NCI-H2196 treated with DMSO at 0.1 percent for 48 hours (cell line): ENCODE measurements around the gene ADRM1.

Experiments
- DNase-seq: peaks from one replicate; lab custom pipeline; 2025; ENCODE audit not compliant: unreplicated experiment; lab: John Stamatoyannopoulos, UW

ADRM1 gene

DNA sequence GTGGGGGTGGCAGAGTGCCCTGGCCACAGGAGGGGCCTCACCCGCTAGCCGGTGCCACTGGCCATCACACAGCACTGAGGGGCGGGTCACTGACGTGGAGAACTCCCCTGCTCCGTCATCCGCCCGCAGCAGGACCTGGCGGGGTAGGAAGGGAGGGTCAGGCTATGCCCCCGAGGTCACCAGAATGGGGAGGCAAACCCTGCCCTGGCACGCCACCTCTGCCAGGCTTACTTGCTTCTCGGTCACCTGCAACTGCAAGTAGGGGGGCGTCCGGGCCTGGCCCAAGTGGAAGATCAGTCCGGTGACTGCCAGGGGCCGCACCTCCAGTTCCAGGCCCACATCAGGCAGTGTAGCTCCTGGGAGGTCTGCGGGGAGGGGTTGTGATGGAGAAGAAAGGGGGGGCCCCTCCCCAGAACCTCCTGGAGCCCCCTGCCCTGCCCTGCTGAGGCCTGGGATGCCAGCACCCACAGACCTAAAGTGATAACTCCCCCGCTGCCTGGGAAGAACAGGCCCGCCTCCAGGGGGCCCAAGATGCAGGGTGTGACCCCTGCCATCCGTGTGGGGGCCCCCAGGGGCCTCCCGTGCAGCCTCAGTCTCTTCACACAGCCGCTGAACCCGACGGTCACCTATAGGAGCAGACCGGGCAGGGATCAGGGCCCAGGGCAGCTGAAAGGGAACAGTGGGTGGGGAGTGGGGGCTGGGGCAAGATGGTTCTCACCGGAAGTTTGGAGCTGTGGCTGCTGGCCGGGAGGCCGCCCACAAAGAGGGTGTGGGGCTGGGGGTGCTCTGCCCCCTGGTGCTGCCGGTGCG, 7.4 kb downstream of the ADRM1 start:
- no peak for DNase-seq

DNA sequence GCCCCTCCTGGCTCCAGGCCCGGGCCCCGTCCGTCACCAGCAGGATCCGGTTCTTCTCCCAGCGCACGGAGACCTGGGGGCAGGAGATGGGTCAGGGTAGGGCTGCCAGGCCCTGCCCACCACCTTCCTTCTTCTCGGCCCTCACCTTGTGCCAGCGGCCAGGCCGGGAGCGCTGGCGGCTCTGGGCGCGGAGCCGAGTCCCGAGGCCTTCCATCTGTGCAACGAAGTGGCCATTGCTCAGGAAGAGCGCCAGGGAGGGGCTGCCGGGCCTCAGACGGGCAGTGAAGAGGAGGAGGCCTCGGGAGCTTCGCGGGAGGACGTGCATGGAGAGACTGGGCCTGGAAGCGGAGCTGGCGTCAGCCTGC, 7.9 kb downstream of the ADRM1 start:
- DNase-seq = no peak

DNA sequence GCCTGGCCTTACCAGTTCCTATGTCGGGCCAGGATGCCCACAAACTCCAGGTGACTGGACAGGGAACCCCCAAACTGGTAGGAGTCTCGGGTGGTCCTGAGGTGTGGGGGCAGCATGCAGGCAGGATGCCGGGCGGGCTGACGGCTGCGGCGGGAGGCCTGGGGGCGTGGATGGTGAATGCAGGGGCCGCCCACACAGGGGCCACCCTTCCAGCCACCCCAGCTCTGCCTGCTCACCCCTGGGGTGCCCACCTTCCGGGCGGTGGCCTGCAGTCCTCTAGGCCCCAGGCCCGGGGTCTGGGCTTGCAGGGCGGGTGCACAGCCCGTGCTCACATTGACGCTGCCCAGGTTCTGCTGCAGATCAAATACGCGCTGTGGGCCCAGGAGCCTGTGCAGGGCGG, 8.4 kb downstream of the ADRM1 start:
- DNase-seq = no peak

DNA sequence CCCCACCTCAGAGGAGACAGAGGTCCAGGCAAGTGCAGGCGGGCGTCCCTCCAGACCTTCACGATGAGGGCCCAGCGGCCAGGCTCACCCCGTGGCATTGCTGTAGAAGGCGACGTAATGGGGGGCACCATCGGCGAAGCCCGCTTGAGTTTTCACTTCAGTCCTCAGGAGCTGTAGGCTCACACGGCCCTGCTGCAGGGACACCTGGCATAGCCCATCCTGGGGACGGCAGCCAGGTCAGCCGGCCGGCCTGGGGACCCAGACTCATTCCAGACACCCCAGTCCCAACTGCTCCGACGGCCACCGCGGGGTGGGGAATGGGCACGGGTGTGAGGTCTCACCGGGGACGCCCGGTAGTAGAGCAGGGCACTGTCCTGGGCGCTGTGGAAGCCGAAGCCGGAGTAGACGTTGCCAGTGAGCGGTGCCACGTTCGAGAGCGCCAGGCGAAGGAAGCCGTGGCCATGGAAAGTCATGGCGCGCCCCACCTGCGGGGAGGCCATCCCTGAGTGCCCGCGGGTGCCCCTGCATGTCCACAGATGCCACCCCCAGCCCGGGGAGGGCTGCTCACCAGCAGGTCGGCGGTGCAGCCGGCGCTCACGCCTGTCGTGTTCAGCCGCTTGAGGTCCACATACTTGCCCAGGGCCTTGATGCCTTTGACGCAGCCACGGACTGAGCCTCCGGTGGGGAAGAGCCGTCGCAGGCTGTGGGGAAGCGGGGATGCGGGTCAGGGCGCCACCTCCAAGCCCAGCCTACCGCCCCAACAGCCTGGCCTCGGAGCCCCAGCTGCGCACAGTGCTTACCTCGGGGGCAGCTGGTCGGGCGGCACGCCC, 9.2 kb downstream of the ADRM1 start:
- no peak for DNase-seq

DNA sequence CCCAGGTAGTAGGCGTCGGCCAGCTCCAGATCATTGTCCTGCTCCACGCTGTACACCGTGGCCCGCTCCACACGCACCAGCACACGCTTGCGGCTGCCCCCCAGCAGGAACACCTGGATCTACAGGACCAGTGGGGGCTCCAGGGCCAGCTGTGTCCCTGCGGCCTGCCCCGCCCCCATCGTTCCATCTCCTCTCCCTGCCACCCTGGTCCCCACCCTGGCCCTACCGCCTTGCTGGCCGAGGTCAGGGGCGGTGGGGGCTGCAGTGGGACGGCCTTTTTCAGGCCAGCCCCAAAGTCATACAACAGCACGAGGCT, 9.8 kb downstream of the ADRM1 start:
- DNase-seq = no peak

DNA sequence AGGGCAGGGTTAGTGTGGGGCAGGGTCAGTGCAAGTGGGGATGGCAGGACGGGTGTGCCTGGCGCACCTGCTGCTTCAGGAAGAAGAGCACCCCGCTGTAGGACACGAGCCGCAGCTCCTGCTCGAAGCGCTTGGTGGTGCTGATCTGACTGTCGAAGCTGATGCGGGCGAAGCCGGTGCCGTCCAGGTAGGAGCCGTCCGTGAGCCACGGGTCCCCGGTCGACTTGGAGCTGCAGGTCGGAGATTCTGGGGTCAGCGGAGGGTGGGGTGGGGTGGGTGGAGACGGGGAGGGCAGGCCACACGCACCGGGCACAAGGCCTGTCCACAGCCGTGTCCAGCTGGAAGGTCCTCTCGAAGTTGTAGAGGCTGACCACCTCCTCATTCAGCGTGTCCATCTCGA, 10.2 kb downstream of the ADRM1 start:
- no peak for DNase-seq

DNA sequence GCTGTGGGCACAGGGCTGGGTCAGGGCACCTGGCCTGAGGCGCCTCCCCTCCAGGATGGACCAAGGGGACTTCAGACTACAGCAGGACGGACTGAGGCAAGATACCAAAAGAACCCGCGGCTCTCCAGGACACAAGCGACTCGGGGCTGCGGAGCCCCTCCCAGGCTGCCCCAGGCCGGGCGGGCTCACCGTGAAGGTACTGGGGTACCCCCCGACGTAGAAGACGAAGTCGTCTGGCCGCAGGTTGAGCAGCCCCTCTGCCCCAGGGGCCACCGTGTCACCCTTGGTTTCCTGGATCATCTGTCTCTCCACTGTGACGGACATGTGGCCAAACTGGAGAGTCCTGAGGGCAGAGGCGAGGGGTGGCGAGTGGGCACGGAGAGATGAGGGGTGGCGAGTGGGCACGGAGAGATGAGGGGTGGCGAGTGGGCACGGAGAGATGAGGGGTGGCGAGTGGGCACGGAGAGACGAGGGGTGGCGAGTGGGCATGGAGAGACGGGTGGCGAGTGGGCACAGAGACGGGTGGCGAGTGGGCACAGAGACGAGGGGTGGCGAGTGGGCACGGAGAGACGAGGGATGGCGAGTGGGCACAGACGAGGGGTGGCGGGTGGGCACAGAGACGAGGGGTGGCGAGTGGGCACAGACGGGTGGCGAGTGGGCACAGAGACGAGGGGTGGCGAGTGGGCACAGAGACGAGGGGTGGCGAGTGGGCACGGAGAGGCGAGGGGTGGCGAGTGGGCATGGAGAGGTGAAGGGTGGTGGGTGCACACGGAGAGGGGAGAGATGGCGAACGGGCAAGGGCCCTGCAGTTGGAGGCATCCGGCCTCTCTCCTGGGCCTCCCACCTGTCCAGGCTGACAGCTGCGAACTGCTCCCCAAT, 10.9 kb downstream of the ADRM1 start:
- no peak for DNase-seq

DNA sequence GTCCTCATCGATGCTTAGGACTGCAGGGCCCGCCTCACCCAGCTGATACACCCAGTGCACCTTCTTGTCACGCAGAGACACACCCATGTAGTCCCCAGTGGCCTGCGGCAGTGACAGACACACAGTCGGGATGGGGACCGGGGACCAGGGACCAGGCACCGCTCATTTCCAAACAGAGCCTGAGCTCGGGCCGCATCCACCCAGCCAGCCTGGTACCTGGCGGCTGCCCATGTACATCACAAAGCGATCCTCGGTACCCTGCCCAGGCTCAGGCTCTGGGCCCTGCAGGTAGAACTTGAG, 11.5 kb downstream of the ADRM1 start:
- no peak for DNase-seq

DNA sequence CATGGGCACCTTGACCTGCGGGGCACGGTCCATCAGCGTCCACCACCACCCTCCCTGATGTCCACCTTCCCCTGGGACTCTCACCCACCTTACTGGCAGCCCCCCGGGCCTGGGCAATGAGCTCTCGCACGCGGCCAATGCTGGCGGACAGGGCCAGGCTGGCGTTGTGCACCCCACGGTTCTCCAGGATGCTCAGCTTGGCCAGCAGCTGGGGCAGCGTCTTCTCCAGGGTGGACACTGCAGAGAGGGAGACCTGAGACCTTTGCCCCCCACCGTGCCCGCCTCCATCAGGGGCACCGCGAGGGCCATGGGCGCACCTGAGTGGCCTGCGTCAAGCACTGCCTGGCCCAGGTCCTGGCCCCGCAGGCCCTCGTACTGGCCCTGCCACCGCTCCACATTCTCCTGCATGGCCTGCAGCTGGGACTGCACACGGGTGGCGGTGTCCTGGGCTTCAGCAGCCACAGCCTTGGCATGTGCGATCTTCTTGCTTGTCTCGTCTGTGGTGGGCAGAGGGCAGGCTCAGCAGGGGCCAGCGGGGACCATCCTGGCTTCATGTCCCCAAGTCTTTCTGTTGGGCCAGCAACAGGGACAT, 12.0 kb downstream of the ADRM1 start:
- no peak for DNase-seq

DNA sequence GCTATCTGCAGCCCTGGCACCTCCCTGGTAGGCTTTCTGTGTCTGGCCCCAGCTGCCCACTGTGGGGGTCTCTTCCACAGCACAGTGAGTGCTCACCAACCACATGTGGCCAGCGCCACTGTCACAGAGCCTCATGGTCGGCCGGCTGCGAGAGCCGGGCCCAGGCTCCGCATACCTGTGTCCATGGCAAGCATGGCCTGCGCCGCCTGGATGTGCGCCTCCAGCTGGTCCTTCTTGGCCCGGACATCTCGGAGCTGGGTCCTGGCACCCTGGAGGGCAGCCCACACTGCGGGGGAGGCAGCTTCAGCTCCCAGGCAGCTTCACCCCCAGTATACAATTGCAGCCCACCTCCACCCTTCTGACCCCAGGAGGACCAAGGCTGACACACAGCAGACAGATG, 13.0 kb downstream of the ADRM1 start:
- DNase-seq = no peak

DNA sequence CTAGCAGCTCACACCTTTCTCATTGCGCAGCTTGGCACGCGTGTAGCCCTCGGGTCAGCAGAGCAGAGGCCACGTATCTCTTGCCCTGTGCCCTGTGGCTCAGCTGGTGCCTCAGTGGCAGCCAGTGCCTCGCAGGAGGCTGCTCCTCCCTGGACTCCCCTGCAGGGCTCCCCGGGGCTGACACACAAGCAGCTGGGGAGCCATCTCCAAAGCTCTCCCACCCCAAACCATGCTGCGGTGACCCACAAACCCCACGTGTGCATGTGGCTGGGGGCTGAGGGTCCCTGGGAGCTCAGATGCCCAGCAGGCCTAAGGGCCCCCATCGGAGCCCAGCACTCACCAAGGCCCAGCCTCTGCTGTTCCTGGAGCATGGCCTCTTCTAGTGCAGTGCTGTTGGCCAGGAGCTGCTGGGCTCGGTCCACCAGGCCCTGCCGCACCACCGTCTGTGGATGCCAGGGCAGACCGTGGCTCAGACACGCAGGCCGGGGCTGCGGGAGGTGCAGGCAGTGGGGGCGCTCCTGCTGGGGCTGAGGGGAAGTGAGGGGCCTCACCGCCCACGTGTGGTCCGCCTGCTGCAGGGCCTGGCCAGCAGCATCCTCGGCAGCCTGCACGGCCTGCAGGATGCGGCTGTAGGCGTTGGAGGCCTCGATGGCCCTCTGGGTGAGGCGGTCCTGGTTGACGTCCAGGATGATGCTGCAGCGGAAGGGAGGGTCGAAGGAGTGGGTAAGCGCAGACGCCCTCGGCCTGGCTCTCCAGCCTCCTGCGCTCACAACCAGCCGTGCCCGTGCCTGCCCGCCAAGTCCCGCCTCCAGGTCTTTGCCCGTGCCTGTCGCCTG, 13.8 kb downstream of the ADRM1 start:
- DNase-seq = no peak

DNA sequence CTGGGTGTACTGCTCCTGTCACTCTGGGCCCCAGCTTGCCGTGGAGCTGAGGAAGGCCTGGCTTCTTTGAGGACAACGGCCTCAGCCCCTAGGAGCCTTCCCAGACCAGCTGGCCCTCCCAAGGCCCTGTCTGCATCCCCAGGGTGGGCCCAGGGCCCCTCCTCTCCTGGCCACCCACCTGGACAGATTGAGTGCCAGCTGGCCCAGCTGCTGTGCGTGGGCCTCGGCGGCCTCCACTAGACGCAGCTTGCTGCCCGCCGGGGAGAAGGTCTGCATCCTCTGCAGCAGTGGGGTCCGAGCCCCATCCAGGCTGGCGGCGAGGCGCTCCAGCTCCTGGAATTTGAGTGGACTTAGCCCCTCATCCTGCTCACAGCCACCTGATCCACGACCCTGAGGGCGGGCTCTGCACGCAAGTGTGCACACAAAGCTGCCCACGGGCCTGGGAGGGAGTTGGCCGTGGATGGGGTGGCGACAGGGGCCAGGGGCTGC, 14.4 kb downstream of the ADRM1 start:
- DNase-seq = no peak

DNA sequence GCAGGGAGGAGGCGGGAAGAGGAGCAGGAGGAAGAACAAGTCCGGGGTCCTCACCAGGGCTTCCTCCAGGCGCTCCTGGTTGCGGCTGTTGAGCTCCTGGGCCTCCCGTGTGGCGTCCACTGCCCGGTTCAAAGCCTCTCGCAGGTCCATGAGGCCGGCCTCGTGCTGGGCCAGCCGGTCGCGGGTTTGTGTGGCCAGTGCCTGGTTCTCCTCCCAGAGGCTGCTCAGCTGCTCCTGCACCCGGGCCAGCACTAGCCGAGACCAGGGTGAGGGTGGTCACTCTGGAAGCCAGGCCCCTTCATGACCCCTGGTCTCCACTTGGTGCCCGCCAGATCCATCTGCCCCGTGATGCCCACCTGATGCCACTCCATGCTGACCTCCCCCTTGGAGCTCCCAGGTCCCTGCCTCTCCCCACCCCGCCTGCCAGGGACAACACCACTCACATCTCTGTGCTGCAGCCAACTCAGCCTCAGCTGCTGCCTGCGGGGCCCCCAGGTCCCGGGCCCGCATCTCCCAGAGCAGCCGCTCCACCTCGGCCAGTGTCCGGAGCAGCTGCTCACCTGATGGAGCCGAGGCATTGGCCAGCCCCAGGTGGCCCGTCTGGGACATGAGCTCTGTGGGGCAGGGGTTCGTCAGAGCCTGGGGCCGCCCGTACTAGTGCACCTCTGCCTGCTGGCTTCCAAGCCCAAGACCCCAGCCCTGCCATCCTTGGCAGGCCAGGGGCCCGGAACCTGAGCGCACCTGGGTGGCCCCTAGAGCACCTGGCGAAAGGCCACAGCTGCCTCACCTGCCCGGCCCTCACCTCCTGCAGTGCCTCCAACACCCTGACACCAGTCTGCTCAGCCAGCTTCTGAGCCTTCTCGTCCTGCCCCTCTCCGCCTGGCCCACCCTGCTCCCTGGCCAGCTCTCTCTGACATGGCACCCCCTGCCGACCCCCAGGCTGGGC, 15.9 kb downstream of the ADRM1 start:
- no peak for DNase-seq

DNA sequence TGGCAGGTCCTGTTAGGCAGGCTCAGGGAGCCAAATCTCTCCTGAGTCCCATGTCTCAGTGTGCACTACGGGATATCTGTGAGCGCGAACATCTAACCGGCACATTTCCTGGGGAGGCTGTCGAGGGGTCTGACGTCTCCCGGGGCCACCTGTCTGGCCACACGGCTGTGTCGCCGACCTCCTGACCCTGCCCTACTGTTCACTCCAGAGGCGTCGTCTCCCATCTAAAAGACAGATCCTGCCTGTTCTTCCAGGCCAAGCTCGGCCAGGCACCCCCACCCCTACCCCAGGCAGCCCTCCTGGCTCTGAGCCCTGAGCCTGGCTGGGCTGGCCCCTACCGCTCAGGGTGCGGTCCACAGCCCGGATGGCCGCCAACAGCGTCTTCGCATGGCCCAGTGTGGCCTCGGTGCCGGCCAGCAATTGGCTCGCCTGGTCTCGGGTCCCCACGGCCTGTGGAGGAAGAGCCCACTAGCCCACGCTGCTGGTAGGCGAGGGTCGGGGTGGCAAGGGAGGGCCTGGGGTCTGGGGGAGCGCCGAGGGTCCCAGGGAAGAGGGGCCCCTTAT, 16.6 kb downstream of the ADRM1 start:
- no peak for DNase-seq

DNA sequence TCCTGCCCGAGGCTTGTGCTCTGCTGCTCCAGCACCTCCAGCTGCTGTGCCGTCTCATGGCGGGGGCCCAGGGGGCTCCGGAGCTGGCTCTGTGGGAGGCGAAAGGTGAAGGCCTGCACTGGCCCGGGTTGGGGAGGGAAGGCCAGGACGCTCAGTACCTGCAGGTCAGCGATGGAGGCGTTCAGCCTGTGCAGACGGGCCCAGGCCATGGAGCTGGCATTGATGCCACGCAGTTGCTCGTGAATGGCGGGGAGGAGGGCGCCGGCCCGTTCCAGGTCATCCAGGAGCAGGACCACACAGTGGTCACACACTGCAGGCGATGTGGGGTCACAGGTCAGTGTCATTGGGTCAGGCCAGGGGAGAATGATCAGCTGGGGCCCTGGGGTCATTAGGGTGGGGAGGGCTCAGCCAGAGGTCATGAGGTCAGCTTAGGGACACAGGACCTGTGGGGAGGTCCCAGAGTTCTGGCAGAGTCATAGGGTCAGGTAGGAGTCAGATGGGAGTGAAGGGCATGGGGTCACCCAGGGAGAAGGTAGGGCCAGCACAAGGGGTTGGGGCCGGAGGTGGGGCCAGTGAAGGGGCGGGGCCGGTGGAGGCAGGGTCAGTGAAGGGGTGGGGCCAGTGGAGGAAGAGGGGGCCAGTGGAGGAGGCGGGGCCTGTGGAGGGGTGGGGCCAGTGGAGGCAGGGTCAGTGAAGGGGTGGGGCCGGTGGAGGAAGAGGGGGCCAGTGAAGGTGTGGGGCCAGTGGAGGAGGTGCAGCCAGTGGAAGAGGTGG, 18.0 kb downstream of the ADRM1 start:
- no peak for DNase-seq

DNA sequence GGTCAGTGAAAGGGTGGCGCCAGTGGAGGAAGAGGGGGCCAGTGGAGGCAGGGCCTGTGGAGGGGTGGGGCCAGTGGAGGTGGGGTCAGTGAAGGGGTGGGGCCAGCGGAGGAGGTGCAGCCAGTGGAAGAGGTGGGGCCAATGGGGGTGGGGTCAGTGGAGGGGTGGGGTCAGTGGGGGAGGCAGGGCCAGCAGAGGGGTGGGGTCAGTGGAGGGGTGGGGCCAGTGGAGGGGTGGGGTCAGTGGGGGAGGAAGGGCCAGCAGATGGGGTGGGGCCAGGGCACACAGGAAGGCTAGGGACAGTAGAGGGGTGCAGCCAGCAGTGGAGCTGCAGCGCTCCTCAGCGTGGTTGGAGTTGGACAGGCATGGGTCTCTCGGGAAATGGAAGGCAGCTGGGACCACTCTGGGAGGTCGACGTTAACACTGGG, 18.7 kb downstream of the ADRM1 start:
- DNase-seq = no peak

DNA sequence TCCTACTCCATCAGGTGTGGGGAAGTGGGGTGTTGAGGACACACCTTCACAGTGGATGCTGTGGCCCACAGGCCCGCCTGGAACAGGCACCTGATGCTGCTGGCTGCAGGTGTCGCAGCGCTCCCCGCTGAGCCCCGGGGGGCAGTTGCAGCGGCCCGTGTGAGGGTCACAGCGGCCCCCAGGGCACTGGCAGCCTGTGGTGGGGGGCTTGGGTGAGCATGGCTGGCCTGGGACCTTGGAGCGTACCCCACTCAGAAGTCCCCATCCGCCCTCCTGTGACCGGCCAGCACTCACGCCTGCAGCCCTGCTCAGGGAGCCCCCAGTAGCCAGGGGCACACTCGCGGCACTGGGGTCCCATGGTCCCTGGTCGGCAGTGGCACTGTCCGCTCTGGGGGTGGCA, 19.2 kb downstream of the ADRM1 start:
- no peak for DNase-seq

DNA sequence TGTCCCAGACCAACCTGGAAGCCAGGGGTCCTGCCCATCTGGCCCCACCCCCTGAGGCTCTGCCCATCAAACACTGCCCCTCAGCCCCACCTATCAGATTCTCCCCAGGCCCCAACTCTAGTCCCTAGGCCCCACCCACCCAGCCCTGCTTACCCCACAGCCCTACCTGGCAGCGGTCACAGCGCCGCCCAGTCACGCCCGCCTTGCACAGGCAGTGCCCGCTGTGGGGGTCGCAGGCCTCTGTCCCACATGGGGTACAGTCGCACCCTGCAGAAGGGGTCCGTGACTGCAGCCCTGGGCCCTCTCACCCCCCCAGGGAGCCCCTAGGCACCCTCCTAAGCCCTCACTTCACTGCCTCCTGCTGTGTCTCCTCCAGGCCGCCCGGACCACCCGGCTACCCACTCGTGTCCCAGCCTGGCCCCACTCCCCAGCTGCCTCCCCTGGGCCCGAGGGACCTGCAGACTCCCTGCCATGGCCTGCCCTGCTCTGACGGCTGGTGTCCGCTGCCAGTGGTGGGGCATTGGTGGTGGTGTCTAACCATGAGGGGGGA, 19.8 kb downstream of the ADRM1 start:
- no peak for DNase-seq
